Caki2 (cell line): Measurements from ENCODE around the gene PBX2. TPM values are rescaled to one million over a fixed set of nuclear protein-coding genes. Genes with fewer than 3 reads are reported as not detected.

Source experiments
- DNase-seq: peaks from one replicate; pipeline ENCODE4 v3.0.0-alpha.2; 2015; ENCODE audit warnings: low read depth
- in situ Hi-C: cut with HindIII; loops from 2 replicates; pipeline ENCODE4 v1.10.0; 2016; ENCODE audit warnings: low sequenced_read_pairs, low pct_unique_long_range_greater_than_20kb, mixed read lengths
- total RNA-seq: library from RNA; depleted of rRNA; stranded (reverse); fragments of >200 nt; shearing (Covaris generic); gene quantifications from 2 replicates; pipeline ENCODE4 v1.2.3, GENCODE V29; 2014; ENCODE audit warnings: low replicate concordance

Gene PBX2
- total RNA-seq, 1 experiment from 2014 or later: 87.2 TPM

DNA sequence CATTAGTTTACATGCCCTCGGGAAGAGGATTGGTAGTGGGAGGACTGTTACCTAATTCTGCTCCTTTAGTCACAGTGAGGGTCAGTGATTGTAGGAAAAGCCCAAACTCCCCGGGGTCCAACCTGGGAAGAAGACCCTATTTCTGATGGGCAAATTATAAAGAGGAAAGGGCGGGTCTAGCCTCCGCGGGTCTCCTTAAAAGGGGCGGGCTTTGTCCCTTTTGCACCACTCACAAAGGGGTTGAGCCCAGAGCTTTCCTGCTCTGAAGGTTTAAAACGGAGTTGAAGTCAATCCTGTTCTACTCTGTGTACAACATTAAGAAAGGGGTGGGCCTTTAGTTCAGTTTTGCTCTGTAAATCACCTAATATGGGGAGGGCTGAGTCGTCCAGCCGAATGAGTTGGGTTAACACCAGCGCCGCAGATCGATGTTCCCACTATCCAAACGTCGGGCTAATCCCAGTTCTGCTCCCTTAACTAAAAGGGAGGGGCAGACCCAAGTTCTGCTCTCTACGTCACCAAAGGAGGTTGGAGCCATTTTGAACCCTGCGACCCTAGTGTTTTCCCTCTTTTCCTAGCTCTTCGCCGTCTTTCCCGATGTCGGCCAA is 12.7 kb downstream of the PBX2 start:
- in situ Hi-C loops: no loop called here
- peak; percentile 76 for DNase-seq

DNA sequence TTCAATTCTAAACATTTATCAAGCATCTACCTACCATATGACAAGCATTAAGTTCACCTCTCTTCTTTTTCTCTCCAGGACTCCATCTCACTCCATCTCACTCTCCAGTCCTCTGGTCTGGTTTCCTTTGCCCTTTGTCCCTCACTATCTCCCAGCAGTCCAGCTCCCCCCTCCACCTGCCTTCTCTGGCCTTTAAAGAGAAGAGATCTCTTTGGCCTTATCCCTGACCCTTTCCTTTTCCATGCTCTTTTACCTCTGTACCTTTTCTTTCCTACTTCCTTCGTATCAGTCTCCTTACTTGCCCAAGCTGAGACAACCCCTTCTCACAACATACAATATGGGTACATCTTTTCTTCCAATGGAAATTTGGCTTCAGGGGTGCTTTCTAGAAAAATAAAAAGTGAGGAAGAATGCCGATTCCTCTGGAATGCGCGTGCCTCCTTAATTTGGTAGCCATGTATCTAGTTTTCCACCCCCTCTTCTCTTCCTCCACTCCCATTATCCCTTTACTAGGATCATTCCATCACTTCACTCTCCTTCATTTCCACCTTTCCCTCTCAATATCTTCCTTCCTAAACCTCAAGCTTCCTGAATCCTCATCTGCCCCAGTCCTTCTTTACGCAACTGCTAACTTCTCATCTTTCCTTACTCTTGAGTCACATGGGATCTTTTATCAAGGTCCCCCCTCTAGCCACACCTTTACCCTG is 13.4 kb downstream of the PBX2 start:
- in situ Hi-C loops: no loop called here
- no peak for DNase-seq

DNA sequence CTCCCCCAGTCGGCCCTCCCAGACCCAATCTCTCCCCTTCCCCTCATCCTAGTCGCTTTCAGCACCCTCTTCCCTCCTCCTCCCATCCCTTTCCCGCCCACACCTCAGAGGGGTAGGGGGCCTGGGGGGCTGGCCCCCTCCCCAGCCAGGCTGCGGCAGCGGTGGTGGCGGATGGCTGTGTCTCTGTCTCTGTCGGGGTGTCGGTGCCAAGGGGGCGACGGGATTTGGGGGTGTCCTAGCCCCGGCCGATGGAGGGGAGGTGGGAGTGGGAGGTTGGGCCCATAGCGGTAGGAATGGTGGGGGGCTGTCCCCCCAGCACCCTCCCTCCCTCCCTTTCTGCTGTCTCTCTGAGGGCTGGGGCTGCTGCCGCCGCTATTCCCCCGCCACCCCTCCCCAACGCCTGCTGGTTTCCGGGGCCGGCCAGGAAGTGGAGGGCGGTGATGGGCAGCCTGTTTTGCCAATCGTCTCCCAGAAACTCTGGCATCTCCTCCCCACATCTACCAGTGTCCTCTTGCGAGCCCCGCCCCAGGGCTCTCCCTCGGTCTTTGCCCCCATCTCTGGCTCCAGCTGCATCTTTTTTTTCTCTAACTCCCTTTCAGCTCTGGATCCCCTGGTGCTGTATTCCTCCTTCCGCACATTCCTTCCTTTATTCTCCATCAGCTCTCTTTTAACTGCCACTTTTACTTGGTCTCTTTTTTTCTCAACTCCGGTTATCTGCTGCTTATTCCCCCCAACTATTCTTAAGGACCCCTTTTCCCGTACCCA is 14.1 kb downstream of the PBX2 start, which contains the start of gene AGPAT1:
TSS of gene AGPAT1 (minus strand) at position 374 of the 765 bp plus-strand sequence. CDS start 4,588 bp downstream, outside the sequence.
- peak; percentile 93 for DNase-seq
- in situ Hi-C loops: no loop called here

DNA sequence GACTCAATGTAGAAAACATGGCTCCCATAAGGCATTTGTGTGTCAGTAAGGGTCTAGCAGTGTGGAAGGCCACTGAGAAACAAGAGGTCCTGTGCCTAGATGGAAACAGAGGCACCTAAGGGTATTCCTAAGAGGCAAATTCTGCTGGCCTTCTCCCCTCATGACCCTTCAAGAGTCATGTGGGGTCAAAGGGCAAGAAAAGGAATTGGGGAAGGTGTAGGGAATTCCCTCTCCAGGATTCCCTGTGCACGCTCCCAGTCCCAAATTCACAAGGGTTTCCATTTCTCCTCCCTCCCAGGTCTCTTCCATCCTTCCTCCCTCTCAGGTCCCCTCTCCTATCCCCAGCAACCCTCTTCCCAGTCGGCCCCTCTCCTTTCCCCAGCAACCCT is 14.7 kb downstream of the PBX2 start:
- no peak for DNase-seq
- in situ Hi-C loops: no loop called here

DNA sequence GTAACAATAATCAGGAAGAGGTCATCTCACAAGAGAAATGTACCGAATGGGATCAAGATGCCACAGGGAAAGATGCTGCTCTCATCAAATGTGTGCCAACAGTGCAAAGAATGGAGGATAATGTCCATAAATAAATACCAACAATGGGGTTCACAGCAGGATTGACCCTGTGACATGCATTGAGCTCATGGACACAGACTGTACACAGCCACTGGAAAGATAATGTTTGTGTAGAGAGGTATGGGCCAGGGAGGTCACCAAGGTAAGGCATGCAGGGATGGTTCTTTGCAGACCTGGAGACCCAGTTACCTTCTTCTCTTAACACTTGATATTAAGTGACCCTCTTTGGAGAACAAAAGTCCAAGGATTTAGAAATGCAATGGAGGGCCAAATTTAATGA is 15.6 kb downstream of the PBX2 start:
- in situ Hi-C loops: no loop called here
- DNase-seq: no peak

DNA sequence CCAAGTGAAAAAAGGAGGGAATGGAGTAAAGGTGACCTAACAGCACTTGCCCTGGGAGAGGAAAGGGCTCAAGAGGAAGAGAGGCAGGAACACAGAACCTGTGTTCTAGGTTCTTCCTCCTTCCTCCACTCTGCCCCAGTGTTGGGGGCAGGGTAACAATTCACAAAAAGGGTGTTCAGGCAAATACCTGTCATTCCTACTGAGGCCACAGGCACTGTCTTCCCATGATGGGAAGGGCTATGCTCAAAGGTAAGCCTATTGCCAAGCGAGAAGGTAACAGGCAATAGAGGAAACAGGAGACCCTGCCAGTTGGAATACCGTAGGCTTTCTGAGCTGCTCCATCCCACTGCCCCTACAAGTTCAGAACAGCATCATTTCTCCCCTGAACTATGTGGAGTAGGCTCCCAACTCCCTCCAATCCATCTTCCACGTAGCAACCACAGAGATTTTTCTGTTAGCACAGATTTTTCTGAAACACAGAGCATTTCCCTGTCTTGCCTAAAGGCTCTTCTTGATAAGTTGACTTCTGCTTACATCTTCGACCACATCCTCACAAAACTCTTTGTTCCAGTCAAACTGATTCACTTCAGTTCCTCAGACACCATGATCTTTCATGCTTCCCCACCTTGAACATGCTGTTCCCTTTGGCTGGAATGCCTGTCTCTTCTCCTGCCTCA is 16.8 kb downstream of the PBX2 start:
- no peak for DNase-seq
- in situ Hi-C loops: no loop called here

DNA sequence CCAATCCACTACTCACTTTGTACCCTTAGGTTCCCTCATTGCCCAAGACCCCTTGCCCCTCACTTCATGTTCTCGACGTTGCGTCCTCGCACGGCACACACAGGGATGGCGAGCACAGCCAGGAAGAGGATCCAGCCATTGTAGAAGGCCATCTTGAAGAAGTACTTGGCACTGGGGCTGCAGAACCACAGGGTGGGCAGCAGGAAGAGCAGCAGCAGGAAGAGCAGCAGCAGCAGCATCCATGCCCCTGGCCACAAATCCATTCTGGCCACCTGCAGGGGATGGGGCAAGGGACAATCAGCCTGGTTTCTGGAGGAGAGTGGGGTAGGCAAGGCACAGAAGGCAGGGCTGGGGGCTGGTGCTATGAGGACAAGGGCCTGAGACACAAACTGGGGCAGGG is 18.8 kb downstream of the PBX2 start:
- no peak for DNase-seq
- in situ Hi-C loops: no loop called here

DNA sequence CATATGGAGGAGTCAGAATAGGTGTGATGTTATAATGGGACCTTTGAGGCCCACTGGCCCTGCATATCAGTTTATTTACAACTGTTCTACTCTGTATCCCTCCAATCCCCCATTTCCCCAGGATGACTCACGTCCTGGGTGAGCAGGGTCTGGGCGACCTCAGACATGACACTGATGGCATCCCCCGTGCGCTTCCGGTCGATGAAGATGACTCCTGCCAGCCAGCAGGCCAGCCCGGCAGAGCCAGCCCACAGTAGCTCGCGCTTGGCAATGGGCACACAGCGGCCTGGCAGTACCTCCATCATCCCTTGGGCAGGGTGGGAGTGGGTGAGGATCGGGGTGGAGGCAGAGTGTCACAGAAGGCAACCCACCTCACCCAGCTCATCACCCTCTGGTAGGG is 19.7 kb downstream of the PBX2 start:
- DNase-seq: no peak
- in situ Hi-C loops: no loop called here

DNA sequence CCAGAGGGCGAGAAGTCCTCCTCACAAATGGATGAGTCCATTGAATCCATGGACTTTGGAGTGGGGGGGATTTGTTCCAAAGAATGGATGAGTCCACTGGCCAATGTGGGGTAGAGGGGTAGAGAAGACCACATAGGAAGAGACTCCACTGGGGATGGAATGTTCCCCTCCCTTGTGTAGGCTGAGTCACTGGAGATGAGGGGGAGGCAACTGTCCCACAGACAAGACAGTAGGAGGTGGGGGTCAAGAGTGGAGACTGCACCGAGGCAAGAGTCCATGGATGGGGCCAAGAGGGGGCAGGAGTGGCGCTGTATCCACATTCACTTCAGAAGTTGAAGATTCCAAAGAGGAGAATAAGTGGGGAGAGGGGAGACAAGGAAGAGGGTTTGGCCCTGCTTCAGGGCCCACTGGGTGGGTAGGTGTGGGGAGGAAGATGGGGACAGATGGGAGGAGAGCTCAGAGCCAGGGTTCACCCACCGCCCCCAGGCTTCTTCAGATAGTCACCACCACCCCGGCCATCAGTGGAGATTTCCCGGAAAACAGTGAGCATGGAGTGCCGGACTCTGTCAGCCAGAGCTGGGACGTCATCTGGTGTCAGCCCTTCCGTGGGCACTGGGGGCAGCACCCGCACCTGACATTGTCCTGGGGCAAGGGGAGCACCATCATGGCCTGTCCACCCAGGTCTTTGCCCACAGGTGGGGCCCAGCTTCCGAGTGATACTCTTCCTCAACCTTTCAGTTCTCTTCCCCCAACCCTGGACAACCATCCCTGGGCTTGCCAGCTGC is 21.0 kb downstream of the PBX2 start:
- in situ Hi-C loops: no loop called here
- DNase-seq: no peak

DNA sequence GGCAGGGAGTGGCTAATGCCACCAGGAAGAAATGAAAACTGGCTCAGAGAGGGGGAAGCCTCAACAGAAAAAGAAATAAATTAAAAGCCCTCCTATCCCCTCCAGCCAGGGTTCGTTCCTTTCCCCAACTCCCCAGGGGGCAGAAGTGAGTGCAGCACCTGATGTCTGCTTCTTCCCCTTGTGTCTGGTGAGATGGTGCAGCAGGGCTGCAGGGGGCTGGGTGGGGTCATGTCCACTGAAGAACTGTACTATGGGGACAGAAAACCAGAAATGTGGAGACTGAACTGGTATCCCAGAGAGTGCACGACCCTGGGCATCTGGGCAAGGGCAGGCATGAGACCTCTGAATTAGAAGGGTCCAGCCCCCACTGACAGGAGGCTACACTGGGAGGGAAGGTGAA is 21.7 kb downstream of the PBX2 start:
- in situ Hi-C loops: no loop called here
- DNase-seq: no peak

DNA sequence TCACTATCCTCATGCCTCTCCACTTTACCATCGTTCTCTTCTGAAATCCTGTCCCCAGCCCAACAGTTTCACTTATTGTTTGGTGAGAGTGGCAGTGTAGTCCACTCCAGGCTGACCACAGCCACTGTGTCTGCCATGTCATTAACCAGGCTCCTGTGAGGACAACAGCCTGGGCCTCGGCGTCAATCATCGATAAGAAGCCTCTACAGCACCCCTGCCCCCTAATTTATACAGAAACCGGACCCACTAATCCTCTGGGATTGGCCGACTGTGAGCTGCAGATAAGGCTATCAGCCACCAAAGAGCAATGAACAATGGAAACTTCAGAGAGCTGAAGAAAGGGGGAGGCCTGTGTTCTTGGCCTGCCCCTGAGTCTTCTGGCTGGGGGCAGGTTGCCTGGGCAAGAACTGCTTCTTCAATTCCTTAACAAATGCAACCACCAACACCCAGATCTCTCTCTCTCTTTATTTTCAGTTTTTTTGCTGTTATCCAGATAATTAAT is 22.2 kb downstream of the PBX2 start:
- in situ Hi-C loops: no loop called here
- DNase-seq: no peak

DNA sequence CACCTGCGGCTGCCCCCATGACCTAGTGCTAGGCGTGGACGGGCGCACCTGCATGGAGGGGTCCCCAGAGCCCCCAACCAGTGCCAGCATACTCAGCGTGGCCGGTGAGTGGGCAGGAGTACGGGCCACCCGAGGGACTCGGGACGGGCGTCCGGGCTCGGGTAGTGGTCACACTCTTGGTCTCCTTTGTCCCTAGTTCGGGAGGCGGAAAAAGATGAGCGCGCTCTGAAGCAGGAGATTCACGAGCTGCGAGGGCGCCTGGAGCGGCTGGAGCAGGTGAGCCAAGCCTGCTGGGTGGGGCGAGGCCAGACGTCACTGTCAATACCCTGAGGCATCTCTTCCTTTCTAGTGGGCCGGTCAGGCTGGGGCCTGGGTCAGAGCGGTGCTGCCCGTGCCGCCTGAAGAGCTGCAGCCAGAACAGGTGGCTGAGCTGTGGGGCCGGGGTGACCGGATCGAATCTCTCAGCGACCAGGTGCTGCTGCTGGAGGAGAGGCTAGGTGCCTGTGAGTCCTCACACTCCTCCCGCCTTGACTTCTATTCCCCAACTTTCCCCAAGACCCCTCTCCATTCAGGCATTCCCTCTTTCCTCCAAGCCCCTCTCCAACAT is 22.7 kb downstream of the PBX2 start:
- in situ Hi-C loops: no loop called here

DNA sequence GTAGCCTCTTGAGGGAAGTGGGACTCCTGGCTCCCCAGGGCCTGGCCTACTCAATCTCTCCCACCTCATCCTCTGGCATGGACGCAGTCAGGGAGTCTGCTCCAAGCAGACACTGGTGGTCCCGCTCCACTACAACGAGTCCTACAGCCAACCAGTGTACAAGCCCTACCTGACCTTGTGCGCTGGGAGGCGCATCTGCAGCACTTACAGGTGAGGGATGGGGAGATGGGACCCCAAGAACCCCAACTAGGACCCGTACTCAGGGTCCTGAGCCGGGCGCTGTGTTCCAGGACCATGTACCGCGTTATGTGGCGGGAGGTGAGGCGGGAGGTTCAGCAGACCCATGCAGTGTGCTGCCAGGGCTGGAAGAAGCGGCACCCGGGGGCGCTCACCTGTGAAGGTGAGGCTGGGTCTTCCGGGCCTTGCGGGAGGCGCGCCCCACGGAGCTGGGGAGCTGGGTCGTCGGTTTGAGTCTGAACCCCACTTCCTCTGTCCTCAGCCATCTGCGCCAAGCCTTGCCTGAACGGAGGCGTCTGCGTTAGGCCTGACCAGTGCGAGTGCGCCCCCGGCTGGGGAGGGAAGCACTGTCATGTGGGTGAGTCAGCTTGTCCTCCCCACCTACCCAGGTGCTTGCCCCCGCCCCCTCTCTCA is 23.5 kb downstream of the PBX2 start:
- in situ Hi-C loops: no loop called here
- no peak for DNase-seq

More for the DNA sequence above, 22.7 kb downstream of the PBX2 start:
- DNase-seq: no peak

DNA sequence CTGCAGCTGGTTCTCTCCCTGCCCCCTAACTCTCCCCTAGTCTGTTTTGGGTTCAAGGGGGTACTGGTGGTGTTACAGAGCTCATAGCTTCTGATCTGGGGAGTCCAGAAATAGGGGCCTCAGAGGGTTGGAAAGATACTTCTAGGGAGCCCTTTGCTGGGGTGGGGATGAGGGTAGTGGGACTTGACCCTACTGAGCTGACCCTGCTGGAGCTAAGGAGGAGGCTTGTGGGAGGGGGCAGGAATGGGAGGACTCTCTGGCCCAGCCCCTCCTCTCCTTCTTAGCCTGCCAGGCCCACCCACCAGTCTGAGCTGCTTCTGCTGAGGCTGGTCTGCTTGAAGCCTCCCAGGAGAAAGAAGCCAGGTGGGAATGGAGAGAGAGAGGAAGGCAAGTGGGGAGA is 25.7 kb downstream of the PBX2 start, which contains the start of gene EGFL8:
TSS of gene EGFL8 (plus strand) at position 301 of the 400 bp plus-strand sequence. CDS start 1,571 bp downstream, outside the sequence.
- in situ Hi-C loops: no loop called here
- DNase-seq: no peak

DNA sequence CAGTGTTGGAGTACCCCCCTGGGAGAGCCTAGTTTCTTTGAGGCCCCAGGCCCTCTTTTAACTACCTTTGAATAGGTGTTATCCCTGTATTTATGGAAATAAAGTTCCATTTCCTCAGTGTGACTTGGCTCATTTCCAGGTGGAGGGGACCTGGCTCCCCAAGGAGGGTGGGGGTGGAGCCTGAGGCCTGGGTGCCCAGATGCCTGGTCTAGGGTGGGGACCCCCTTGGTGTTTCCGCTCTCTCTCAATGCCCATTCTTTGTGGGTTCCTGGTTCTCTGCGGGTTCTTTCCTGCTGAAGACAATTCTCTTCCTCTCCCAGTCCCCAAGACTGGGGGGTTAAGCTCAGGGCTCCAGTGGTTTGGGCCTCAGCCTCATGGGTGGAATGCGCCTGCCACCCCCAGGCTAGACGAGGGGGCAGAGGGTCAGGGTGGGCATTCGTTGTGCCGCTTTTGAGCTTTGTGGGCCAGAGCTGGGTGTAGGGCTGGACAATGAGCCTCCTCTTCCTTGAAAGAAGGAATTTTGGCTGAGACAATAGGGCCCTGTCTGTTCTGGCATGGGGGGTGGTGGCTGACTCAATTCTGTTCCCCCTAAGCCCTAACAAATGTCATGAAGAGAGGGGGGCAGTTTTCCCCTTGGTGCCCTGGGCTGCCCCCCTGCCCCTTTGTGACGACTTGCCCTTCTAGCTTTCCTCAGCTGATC is 26.3 kb downstream of the PBX2 start:
- in situ Hi-C loops: no loop called here
- DNase-seq: no peak

DNA sequence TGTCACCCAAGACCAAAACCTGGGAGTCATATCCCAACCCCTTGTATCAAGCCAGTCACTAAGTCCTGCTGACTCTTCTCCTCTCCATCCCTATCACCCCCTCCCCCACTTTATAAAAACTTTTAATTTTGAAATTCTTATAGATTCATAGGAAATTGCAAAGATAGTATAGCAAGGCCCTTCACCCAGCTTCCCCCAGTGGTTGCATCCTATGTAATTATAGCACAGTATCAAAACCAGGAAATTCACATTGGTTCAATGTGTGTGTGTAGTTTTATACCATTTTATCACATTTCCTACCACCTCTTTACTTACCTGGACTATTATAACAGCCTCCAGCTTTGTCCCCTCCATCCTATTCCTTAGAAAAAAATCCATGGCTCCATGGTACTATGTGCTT is 31.9 kb downstream of the PBX2 start:
- in situ Hi-C loops: no loop called here

More for the DNA sequence above, 31.9 kb downstream of the PBX2 start:
- no peak for DNase-seq
